ENCODE measurements around the gene PIGR.
"Not testable (repeated sequence)": the region's sequence is repeated elsewhere in the genome, so short reads cannot be mapped to it uniquely, and the experiment has no call there.

Gene PIGR

GRCh38 chr1:206933333-206933945 is 12.8 kb downstream of the PIGR start:
- ATAC-seq = peak; percentile 55 to 60

- no peak for ATAC-seq
Measured at GRCh38 chr1:206932177-206932576, 14.1 kb downstream of the PIGR start.

GRCh38 chr1:206931709-206932108 is 14.6 kb downstream of the PIGR start:
- ATAC-seq = no peak

- ATAC-seq = peak; percentile 63 to 66
Measured at GRCh38 chr1:206930210-206930798, 16.0 kb downstream of the PIGR start.

- ATAC-seq = no peak
Measured at GRCh38 chr1:206929524-206929923, 16.7 kb downstream of the PIGR start.

- no peak for ATAC-seq
Measured at GRCh38 chr1:206926286-206926685, 20.0 kb downstream of the PIGR start.

- peak; percentile 70 to 78 for ATAC-seq
Measured at GRCh38 chr1:206925106-206925736, 21.0 kb downstream of the PIGR start.

- peak in 1 of 2 donors; percentile 1 for ATAC-seq
Measured at GRCh38 chr1:206924592-206925105, 21.6 kb downstream of the PIGR start.

GRCh38 chr1:206923961-206924557 is 22.2 kb downstream of the PIGR start:
- not testable (repeated sequence) for ATAC-seq

- ATAC-seq = peak; percentile 66 to 74
Measured at GRCh38 chr1:206923009-206923960, 23.0 kb downstream of the PIGR start.

GRCh38 chr1:206922524-206922923 is 23.7 kb downstream of the PIGR start:
- no peak for ATAC-seq

- ATAC-seq = peak in 1 of 2 donors; percentile 6
Measured at GRCh38 chr1:206921772-206922265, 24.4 kb downstream of the PIGR start, which contains the start of gene FCMR. TSS of gene FCMR (minus strand) at chr1:206921941. CDS start at chr1:206921854, 87 bp downstream.

- ATAC-seq = no peak
Measured at GRCh38 chr1:206918076-206918475, 28.2 kb downstream of the PIGR start.

GRCh38 chr1:206916000-206916709 is 30.1 kb downstream of the PIGR start:
- peak; percentile 23 to 45 for ATAC-seq

- no peak for ATAC-seq
Measured at GRCh38 chr1:206915030-206915735, 31.1 kb downstream of the PIGR start.

GRCh38 chr1:206913766-206914537 is 32.3 kb downstream of the PIGR start:
- ATAC-seq = no peak

- peak; percentile 22 to 45 for ATAC-seq
Measured at GRCh38 chr1:206912445-206913095, 33.7 kb downstream of the PIGR start.

GRCh38 chr1:206911064-206911663 is 35.1 kb downstream of the PIGR start:
- peak; percentile 41 for ATAC-seq

- no peak for ATAC-seq
Measured at GRCh38 chr1:206909883-206910318, 36.4 kb downstream of the PIGR start.
